RWPE1 (cell line): Measurements from ENCODE around the gene BHLHE41.

Experiments
- CTCF ChIA-PET: fragments of 350-600 bp; sonication (Branson Sonifier 250); formaldehyde crosslinking; extraction: SDS; loops from one replicate; lab custom pipeline; 2021; lab: Yijun Ruan, JAX
- POLR2A ChIA-PET: fragments of 400-600 bp; formaldehyde crosslinking; extraction: SDS; loops from one replicate; lab custom pipeline; 2020; ENCODE audit warnings: antibody characterized with exemption; ENCODE audit not compliant: low non-redundant PET; lab: Yijun Ruan, JAX
- DNase-seq: peaks from one replicate; pipeline ENCODE4 v3.0.0; 2012; ENCODE audit warnings: low spot score
- H3K27ac ChIP-seq: fragments of 450-650 bp; 2 replicates; pipeline ENCODE4 v1.5.1; 2017
- CTCF ChIP-seq: fragments of 450-650 bp; conservative IDR thresholded peaks from 2 replicates; pipeline ENCODE4 v1.5.1; 2017; ENCODE audit warnings: low read depth, mild to moderate bottlenecking

BHLHE41 gene

GRCh38 chr12:26123482-26123980, 1.3 kb downstream of the BHLHE41 start:
- TF ChIP-seq CTCF = no peak
- no peak for DNase-seq
- POLR2A ChIA-PET = no interaction called here

GRCh38 chr12:26122681-26123481, 2.0 kb downstream of the BHLHE41 start:
- ChIA-PET POLR2A (interaction anchor here (0.5 to 0.7 kb wide), 2 partner anchors 152 to 263 kb away, joined by 3 to 4 read pairs; no protein-coding TSS in a partner anchor), CTCF (interaction anchor here (0.6 to 1.7 kb wide), 8 partner anchors 25 to 723 kb away, joined by 3 to 6 read pairs (median 4); no protein-coding TSS in a partner anchor)
- TF ChIP-seq CTCF = peak; percentile 23; the same call in 1 of the 2 replicates
- no peak for DNase-seq
- peak overlapping the region; percentile 64 for H3K27ac ChIP-seq

More at GRCh38 chr12:26123482-26123980, 1.3 kb downstream of the BHLHE41 start:
- H3K27ac ChIP-seq = peak overlapping the region; percentile 64
- CTCF ChIA-PET = interaction anchor here (0.6 to 0.8 kb wide), 3 partner anchors 195 to 491 kb away, joined by 3 to 5 read pairs (median 3); no protein-coding TSS in a partner anchor

- no peak for DNase-seq
- ChIA-PET POLR2A (interaction anchor here (0.5 to 0.7 kb wide), 2 partner anchors 153 to 264 kb away, joined by 3 to 4 read pairs; no protein-coding TSS in a partner anchor), CTCF (interaction anchor here (0.6 to 1.7 kb wide), 7 partner anchors 25 to 723 kb away, joined by 3 to 6 read pairs (median 4); no protein-coding TSS in a partner anchor)
- TF ChIP-seq CTCF = no peak
- peak overlapping the region; percentile 64 for H3K27ac ChIP-seq
Measured at GRCh38 chr12:26122061-26122680, 2.7 kb downstream of the BHLHE41 start.

- DNase-seq = no peak
- ChIA-PET POLR2A (interaction anchor here (0.5 kb wide), 1 partner anchor 860 kb away, joined by 3 read pairs; no protein-coding TSS in a partner anchor), CTCF (interaction anchor here (0.6 to 1.7 kb wide), 3 partner anchors 67 to 493 kb away, joined by 3 to 6 read pairs (median 4); no protein-coding TSS in a partner anchor)
- no peak for TF ChIP-seq CTCF
- H3K27ac ChIP-seq = no peak overlapping the region
Measured at GRCh38 chr12:26121323-26122060, 3.3 kb downstream of the BHLHE41 start.

GRCh38 chr12:26120561-26121274, 4.1 kb downstream of the BHLHE41 start:
- CTCF ChIA-PET = interaction anchor here (0.6 kb wide), 1 partner anchor 66 kb away, joined by 4 read pairs; no protein-coding TSS in a partner anchor
- POLR2A ChIA-PET = interaction anchor here (0.5 kb wide), 1 partner anchor 861 kb away, joined by 3 read pairs; no protein-coding TSS in a partner anchor

More at GRCh38 chr12:26120561-26121274, 4.1 kb downstream of the BHLHE41 start:
- H3K27ac ChIP-seq = no peak overlapping the region
- TF ChIP-seq CTCF = no peak
- no peak for DNase-seq
